GM21786 (cell line): ENCODE results near the gene RELL2.
A peak's percentile ranks its signal among the peaks of the same experiment; 100 is the strongest.
"Not testable (repeated sequence)": the region's sequence is repeated elsewhere in the genome, so short reads cannot be mapped to it uniquely, and the experiment has no call there.

Experiments used
- ATAC-seq: cut with Tn5 transposase; IDR thresholded peaks from one replicate; pipeline ENCODE4 v1.9.1; 2021; ENCODE audit not compliant: unreplicated experiment

RELL2 gene

GRCh38 chr5:141636413-141637122 lies at the start of gene RELL2, which contains the start of gene HDAC3:
TSS of gene RELL2 (plus strand) at chr5:141636997. CDS start at chr5:141638226, 1,229 bp downstream.
TSS of gene HDAC3 (minus strand) at chr5:141636849. CDS start at chr5:141636790, 59 bp downstream.
- ATAC-seq: peak; percentile 67

- no peak for ATAC-seq
Measured at GRCh38 chr5:141590127-141590526, 46.7 kb upstream of the RELL2 start.

- no peak for ATAC-seq
Measured at GRCh38 chr5:141596867-141597266, 39.9 kb upstream of the RELL2 start.

GRCh38 chr5:141597394-141597793 lies 39.4 kb upstream of the RELL2 start:
- no peak for ATAC-seq

GRCh38 chr5:141597814-141598213 lies 39.0 kb upstream of the RELL2 start:
- no peak for ATAC-seq

- peak; percentile 40 for ATAC-seq
Measured at GRCh38 chr5:141598391-141599345, 38.1 kb upstream of the RELL2 start.

- no peak for ATAC-seq
Measured at GRCh38 chr5:141602606-141603005, 34.2 kb upstream of the RELL2 start.

- ATAC-seq: no peak
Measured at GRCh38 chr5:141603923-141604717, 32.7 kb upstream of the RELL2 start.

GRCh38 chr5:141605523-141606277 lies 31.1 kb upstream of the RELL2 start:
- ATAC-seq: peak; percentile 94

- no peak for ATAC-seq
Measured at GRCh38 chr5:141608046-141608445, 28.8 kb upstream of the RELL2 start.

GRCh38 chr5:141608557-141608956 lies 28.2 kb upstream of the RELL2 start:
- no peak for ATAC-seq

GRCh38 chr5:141609044-141609443 lies 27.8 kb upstream of the RELL2 start:
- no peak for ATAC-seq

GRCh38 chr5:141609921-141610320 lies 26.9 kb upstream of the RELL2 start:
- not testable (repeated sequence) for ATAC-seq

- no peak for ATAC-seq
Measured at GRCh38 chr5:141611289-141611688, 25.5 kb upstream of the RELL2 start.

- ATAC-seq: no peak
Measured at GRCh38 chr5:141613344-141613743, 23.5 kb upstream of the RELL2 start.

GRCh38 chr5:141615991-141616720 lies 20.6 kb upstream of the RELL2 start:
- no peak for ATAC-seq

- ATAC-seq: no peak
Measured at GRCh38 chr5:141617128-141617527, 19.7 kb upstream of the RELL2 start.

GRCh38 chr5:141617682-141618029 lies 19.1 kb upstream of the RELL2 start:
- ATAC-seq: no peak

GRCh38 chr5:141618030-141618803 lies 18.6 kb upstream of the RELL2 start:
- ATAC-seq: peak; percentile 15
